Panc1 (cell line): ENCODE results near the gene LDLRAP1. TPM values are rescaled to one million over a fixed set of nuclear protein-coding genes. Genes with fewer than 3 reads are reported as not detected.

Experiments used
- ATAC-seq: fragments of 200-7000 bp; cut with Tn5 transposase; 2 replicates; pipeline ENCODE4 v1.9.1; 2020; ENCODE audit warnings: mild to moderate bottlenecking, moderate library complexity
- BruUV-seq: library from RNA; stranded (reverse); fragments of 400-500 nt; replicated peaks from 2 replicates; lab custom pipeline; 2021; lab: Mats Ljungman, UMichigan
- CTCF ChIA-PET: fragments of 300-600 bp; sonication (Branson Sonifier 250); formaldehyde crosslinking; loops from one replicate; lab custom pipeline; 2022; ENCODE audit warnings: antibody characterized with exemption; lab: Charles Lee
- POLR2A ChIA-PET: fragments of 300-600 bp; sonication (Branson Sonifier 250); formaldehyde crosslinking; loops from one replicate; lab custom pipeline; 2022; ENCODE audit warnings: antibody characterized with exemption; lab: Charles Lee
- DNase-seq: peaks from one replicate; pipeline ENCODE4 v3.0.0-alpha.2; 2010; ENCODE audit warnings: low read depth, low spot score
- H3K27ac ChIP-seq: 2 replicates; pipeline ENCODE4 v1.5.1; 2011; ENCODE audit warnings: mild to moderate bottlenecking, low read length, inconsistent platforms
- H3K27me3 ChIP-seq: fragments of 200-500 bp; sonication (Bioruptor generic); 2 replicates; pipeline ENCODE4 v1.6.0; 2014; ENCODE audit warnings: low read length, inconsistent platforms; ENCODE audit not compliant: control insufficient read depth, insufficient read depth
- H3K36me3 ChIP-seq: fragments of 200-500 bp; sonication (Bioruptor generic); 2 replicates; pipeline ENCODE4 v1.5.1; 2014; ENCODE audit warnings: inconsistent platforms, mild to moderate bottlenecking, low read length, moderate library complexity; ENCODE audit not compliant: control insufficient read depth, insufficient read depth
- H3K4me1 ChIP-seq: 2 replicates; pipeline ENCODE4 v1.5.1; 2011; ENCODE audit warnings: inconsistent platforms, mild to moderate bottlenecking, low read length, moderate library complexity; ENCODE audit not compliant: control insufficient read depth, insufficient read depth
- H3K4me3 ChIP-seq, 2 experiments: 2 replicates each; pipeline ENCODE4 v1.5.1; 2011 to 2012; ENCODE audit warnings: low read depth in 2 of 2, low read length in 2 of 2, mild to moderate bottlenecking in 2 of 2, inconsistent platforms in 1 of 2, moderate library complexity in 1 of 2
- H3K9me3 ChIP-seq: fragments of 200-500 bp; sonication (Bioruptor generic); 2 replicates; pipeline ENCODE4 v1.5.1; 2014; ENCODE audit warnings: low read depth, mild to moderate bottlenecking, inconsistent platforms, low read length, moderate library complexity; ENCODE audit not compliant: control insufficient read depth, insufficient read depth
- POLR2AphosphoS5 ChIP-seq: IDR thresholded peaks from 2 replicates; pipeline ENCODE4 v1.6.1; 2012; ENCODE audit warnings: mild to moderate bottlenecking, low read depth, low read length, moderate library complexity
- SIN3A ChIP-seq: IDR thresholded peaks from 2 replicates; pipeline ENCODE4 v1.6.1; 2012; ENCODE audit warnings: low read depth, mild to moderate bottlenecking, low read length, moderate library complexity, borderline replicate concordance; ENCODE audit not compliant: insufficient read depth
- TCF7L2 ChIP-seq: IDR thresholded peaks from 2 replicates; pipeline ENCODE4 v1.6.1; 2011; ENCODE audit warnings: mild to moderate bottlenecking, low read depth, low read length, inconsistent platforms
- in situ Hi-C: cut with HindIII; loops from 2 replicates; pipeline ENCODE4 v1.10.0; 2016; ENCODE audit warnings: low sequenced_read_pairs, low pct_unique_long_range_greater_than_20kb
- intact Hi-C: fragments of 100-400 bp; cut with micrococcal nuclease; formaldehyde crosslinking; loops from one replicate; pipeline ENCODE4 v1.10.0; 2022; ENCODE audit not compliant: unreplicated experiment
- total RNA-seq: library from RNA; stranded (reverse); gene quantifications from one replicate; pipeline ENCODE4 v1.2.1, GENCODE V29; 2021; ENCODE audit not compliant: unreplicated experiment
- TF ChIP-seq, protein P1 (sequence below): fragments of 450-650 bp; IDR thresholded peaks from 2 replicates; pipeline ENCODE4 v1.5.1; 2017; ENCODE audit warnings: mild to moderate bottlenecking
- TF ChIP-seq, protein P2 (sequence below), 2 experiments: IDR thresholded peaks; 2 replicates each; pipeline ENCODE4 v1.6.1; 2011 to 2012; ENCODE audit warnings: low read depth in 2 of 2, control low read depth in 1 of 2, low read length in 1 of 2, mild to moderate bottlenecking in 1 of 2, moderate library complexity in 1 of 2; ENCODE audit not compliant: insufficient read depth in 1 of 2

The LDLRAP1 gene
- total RNA-seq, 1 experiment from 2014 or later: 23.1 TPM

DNA sequence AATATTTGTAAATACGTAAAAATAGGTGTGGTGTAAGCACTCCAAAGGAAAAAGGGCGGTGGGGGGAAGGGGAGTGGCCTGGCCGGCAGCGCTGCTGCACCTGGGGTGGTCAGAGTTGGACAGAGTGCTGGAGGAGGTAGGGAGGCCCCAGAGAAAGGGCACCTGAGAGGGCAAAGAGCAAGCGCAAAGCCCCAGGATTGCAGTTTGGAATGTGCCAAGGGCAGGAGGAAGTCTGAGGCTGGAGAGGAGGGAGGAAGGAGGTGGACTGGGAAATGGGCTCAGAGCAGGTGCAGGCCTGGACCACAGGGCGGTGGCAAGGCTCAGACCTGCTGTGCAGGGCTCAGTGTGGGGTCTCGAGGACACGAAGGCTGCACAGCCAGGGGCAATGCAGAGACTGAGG, 30.6 kb downstream of the LDLRAP1 start:
- no TSS peak for BruUV-seq
- ATAC-seq (no peak), DNase-seq (no peak)
- TF ChIP-seq, protein P1, sequence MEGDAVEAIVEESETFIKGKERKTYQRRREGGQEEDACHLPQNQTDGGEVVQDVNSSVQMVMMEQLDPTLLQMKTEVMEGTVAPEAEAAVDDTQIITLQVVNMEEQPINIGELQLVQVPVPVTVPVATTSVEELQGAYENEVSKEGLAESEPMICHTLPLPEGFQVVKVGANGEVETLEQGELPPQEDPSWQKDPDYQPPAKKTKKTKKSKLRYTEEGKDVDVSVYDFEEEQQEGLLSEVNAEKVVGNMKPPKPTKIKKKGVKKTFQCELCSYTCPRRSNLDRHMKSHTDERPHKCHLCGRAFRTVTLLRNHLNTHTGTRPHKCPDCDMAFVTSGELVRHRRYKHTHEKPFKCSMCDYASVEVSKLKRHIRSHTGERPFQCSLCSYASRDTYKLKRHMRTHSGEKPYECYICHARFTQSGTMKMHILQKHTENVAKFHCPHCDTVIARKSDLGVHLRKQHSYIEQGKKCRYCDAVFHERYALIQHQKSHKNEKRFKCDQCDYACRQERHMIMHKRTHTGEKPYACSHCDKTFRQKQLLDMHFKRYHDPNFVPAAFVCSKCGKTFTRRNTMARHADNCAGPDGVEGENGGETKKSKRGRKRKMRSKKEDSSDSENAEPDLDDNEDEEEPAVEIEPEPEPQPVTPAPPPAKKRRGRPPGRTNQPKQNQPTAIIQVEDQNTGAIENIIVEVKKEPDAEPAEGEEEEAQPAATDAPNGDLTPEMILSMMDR: no peak
- TF ChIP-seq POLR2AphosphoS5 (no peak), TCF7L2 (no peak), SIN3A (no peak)
- TF ChIP-seq, protein P2, sequence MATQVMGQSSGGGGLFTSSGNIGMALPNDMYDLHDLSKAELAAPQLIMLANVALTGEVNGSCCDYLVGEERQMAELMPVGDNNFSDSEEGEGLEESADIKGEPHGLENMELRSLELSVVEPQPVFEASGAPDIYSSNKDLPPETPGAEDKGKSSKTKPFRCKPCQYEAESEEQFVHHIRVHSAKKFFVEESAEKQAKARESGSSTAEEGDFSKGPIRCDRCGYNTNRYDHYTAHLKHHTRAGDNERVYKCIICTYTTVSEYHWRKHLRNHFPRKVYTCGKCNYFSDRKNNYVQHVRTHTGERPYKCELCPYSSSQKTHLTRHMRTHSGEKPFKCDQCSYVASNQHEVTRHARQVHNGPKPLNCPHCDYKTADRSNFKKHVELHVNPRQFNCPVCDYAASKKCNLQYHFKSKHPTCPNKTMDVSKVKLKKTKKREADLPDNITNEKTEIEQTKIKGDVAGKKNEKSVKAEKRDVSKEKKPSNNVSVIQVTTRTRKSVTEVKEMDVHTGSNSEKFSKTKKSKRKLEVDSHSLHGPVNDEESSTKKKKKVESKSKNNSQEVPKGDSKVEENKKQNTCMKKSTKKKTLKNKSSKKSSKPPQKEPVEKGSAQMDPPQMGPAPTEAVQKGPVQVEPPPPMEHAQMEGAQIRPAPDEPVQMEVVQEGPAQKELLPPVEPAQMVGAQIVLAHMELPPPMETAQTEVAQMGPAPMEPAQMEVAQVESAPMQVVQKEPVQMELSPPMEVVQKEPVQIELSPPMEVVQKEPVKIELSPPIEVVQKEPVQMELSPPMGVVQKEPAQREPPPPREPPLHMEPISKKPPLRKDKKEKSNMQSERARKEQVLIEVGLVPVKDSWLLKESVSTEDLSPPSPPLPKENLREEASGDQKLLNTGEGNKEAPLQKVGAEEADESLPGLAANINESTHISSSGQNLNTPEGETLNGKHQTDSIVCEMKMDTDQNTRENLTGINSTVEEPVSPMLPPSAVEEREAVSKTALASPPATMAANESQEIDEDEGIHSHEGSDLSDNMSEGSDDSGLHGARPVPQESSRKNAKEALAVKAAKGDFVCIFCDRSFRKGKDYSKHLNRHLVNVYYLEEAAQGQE (IDR thresholded peaks at IDR 0.05; ENCODE audit: insufficient read depth in 1 of 2, low read depth in 2 of 2, low read length in 1 of 2): no peak
- in situ Hi-C loops: no loop called here
- intact Hi-C loops: no loop called here
- Histone ChIP-seq H3K27me3 (no peaks in the 10 kb centered on the region), H3K27ac (no peak overlapping the region), H3K36me3 (no peaks in the 10 kb centered on the region), H3K9me3 (no peaks in the 10 kb centered on the region), H3K4me3 (no peak overlapping the region), H3K4me1 (peaks cover 2% of the 10 kb centered on the region; the same call in 1 of the 2 replicates)
- ChIA-PET POLR2A (no interaction called here), CTCF (interaction anchor here (0.5 to 1.1 kb wide), 3 partner anchors 10 to 74 kb away, joined by 3 to 4 read pairs (median 3); no protein-coding TSS in a partner anchor)

DNA sequence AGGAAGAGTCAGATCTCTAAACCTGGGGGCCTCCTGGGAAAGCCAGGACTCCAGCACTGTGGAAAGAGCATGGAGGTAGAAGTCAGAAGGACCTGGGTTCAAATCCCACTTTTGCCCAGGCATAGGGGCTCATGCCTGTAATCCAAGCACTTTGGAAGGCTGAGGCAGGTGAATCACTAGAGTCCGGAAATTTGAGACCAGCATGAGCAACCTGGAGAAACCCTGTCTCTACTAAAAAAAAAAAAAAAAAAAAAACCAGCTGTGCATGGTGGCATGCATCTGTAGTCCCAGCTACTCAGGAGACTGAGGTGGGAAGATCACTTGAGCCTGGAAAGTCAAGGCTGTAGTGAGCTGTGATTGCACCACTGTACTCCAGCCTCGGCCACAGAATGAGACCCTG, 31.8 kb downstream of the LDLRAP1 start:
- ChIA-PET POLR2A (interaction anchor here (0.5 kb wide), 1 partner anchor 832 kb away, joined by 5 read pairs; no protein-coding TSS in a partner anchor), CTCF (interaction anchor here (0.6 to 0.7 kb wide), 2 partner anchors 33 to 149 kb away, joined by 4 to 10 read pairs; no protein-coding TSS in a partner anchor)
- Histone ChIP-seq H3K4me1 (no peaks in the 10 kb centered on the region; the same call in 1 of the 2 replicates), H3K9me3 (no peaks in the 10 kb centered on the region), H3K27ac (no peak overlapping the region), H3K36me3 (no peaks in the 10 kb centered on the region), H3K4me3 (no peak overlapping the region), H3K27me3 (no peaks in the 10 kb centered on the region)
- in situ Hi-C loops: no loop called here
- TF ChIP-seq TCF7L2: no peak
- TF ChIP-seq SIN3A: no peak
- TF ChIP-seq POLR2AphosphoS5: no peak
- TF ChIP-seq, protein P2 (IDR thresholded peaks at IDR 0.05; ENCODE audit: insufficient read depth in 1 of 2, low read depth in 2 of 2, low read length in 1 of 2): no peak
- TF ChIP-seq, protein P1: no peak
- DNase-seq (no peak), ATAC-seq (no peak)
- intact Hi-C loops: no loop called here
- no TSS peak for BruUV-seq
